ENCODE data around the gene PRDM1. TPM values are rescaled to one million over a fixed set of nuclear protein-coding genes. Genes with fewer than 3 reads are reported as not detected.

Gene PRDM1
- total RNA-seq, 1 experiment from 2014 or later = 2.6 TPM

- peak overlapping the region; percentile 98 for H2AFZ ChIP-seq
Observed at GRCh38 chr6:106084989-106085691, 996 bp upstream of the PRDM1 start.

GRCh38 chr6:106085692-106085983, 498 bp upstream of the PRDM1 start:
- TF ChIP-seq EZH2 (IDR thresholded peaks at IDR 0.05; ENCODE audit: low read depth) = no peak
- TF ChIP-seq, protein P1, sequence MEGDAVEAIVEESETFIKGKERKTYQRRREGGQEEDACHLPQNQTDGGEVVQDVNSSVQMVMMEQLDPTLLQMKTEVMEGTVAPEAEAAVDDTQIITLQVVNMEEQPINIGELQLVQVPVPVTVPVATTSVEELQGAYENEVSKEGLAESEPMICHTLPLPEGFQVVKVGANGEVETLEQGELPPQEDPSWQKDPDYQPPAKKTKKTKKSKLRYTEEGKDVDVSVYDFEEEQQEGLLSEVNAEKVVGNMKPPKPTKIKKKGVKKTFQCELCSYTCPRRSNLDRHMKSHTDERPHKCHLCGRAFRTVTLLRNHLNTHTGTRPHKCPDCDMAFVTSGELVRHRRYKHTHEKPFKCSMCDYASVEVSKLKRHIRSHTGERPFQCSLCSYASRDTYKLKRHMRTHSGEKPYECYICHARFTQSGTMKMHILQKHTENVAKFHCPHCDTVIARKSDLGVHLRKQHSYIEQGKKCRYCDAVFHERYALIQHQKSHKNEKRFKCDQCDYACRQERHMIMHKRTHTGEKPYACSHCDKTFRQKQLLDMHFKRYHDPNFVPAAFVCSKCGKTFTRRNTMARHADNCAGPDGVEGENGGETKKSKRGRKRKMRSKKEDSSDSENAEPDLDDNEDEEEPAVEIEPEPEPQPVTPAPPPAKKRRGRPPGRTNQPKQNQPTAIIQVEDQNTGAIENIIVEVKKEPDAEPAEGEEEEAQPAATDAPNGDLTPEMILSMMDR (conservative IDR thresholded peaks at IDR 0.05) = no peak
- Histone ChIP-seq H3K4me1 (replicated peaks; ENCODE audit: insufficient read depth) (peaks cover 43% of the 10 kb centered on the region), H3F3A (ENCODE audit: insufficient read depth, low read depth) (peaks cover 23% of the 10 kb centered on the region), H3K4me3 (peak overlapping the region; percentile 78), H3K27ac (peak overlapping the region; percentile 87), H3K36me3 (ENCODE audit: low read depth) (no peaks in the 10 kb centered on the region), H4K20me1 (ENCODE audit: insufficient read depth) (no peaks in the 10 kb centered on the region), H3K79me2 (ENCODE audit: low read depth) (peaks cover 10% of the 10 kb centered on the region; the same call in 1 of the 2 replicates), H3K4me2 (peak overlapping the region; percentile 96), H3K9me2 (ENCODE audit: insufficient read depth) (no peaks in the 10 kb centered on the region), H2AFZ (peak overlapping the region; percentile 98), H3K9me3 (ENCODE audit: insufficient read depth, low read depth) (no peaks in the 10 kb centered on the region), H3K27me3 (ENCODE audit: insufficient read depth, low read depth) (no peaks in the 10 kb centered on the region)
- no TSS peak for BruUV-seq (replicated peaks)
- CTCF ChIA-PET = interaction anchor here (0.5 kb wide), 1 partner anchor 306 kb away, joined by 3 read pairs; no protein-coding TSS in a partner anchor
- DNase-seq = no peak
- intact Hi-C loops (cut with micrococcal nuclease; ENCODE audit: unreplicated experiment) = loop anchor here (2.0 to 5.0 kb wide), 4 partner anchors 273 to 603 kb away; no protein-coding TSS in a partner anchor
- POLR2A ChIA-PET (ENCODE audit: unreplicated experiment) = interaction anchor here (0.6 to 0.8 kb wide), 4 partner anchors 34 to 218 kb away, joined by 4 to 18 read pairs (median 5); no protein-coding TSS in a partner anchor

More at GRCh38 chr6:106084989-106085691, 996 bp upstream of the PRDM1 start:
- Histone ChIP-seq H3K79me2 (ENCODE audit: low read depth) (peaks cover 10% of the 10 kb centered on the region; the same call in 1 of the 2 replicates), H3K4me3 (peak overlapping the region; percentile 78), H3K9me3 (ENCODE audit: insufficient read depth, low read depth) (no peaks in the 10 kb centered on the region), H3K4me2 (peak overlapping the region; percentile 96), H3K27ac (peak overlapping the region; percentile 87), H3K27me3 (ENCODE audit: insufficient read depth, low read depth) (no peaks in the 10 kb centered on the region), H4K20me1 (ENCODE audit: insufficient read depth) (no peaks in the 10 kb centered on the region), H3K36me3 (ENCODE audit: low read depth) (no peaks in the 10 kb centered on the region), H3K9me2 (ENCODE audit: insufficient read depth) (no peaks in the 10 kb centered on the region), H3K4me1 (replicated peaks; ENCODE audit: insufficient read depth) (peaks cover 43% of the 10 kb centered on the region), H3F3A (ENCODE audit: insufficient read depth, low read depth) (peaks cover 23% of the 10 kb centered on the region)
- ChIA-PET POLR2A (ENCODE audit: unreplicated experiment) (no interaction called here), CTCF (no interaction called here)
- no TSS peak for BruUV-seq (replicated peaks)
- intact Hi-C loops (cut with micrococcal nuclease; ENCODE audit: unreplicated experiment) = loop anchor here (2.0 to 5.0 kb wide), 4 partner anchors 273 to 603 kb away; no protein-coding TSS in a partner anchor
- DNase-seq = peak in 1 of 2 experiments; percentile 78
- TF ChIP-seq EZH2 (IDR thresholded peaks at IDR 0.05; ENCODE audit: low read depth) = no peak
- TF ChIP-seq, protein P1 (conservative IDR thresholded peaks at IDR 0.05) = no peak

DNA sequence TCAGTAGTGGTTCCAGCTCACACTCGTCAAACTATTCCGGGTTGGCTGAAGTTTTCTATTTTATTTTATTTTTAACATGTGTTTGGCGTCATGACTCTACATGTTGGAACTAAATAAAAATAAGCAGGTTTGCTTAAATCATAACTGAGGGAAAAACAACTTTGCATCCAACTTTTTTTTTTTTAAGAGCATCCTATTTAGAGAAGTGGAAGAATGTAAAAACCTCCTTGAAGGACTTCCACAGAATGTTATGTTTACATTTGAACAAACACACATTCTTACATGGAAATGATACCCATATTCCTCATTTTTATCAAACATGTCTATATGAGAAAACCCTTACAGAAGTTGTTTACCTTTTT, 659 bp downstream of the PRDM1 start:
- no peak for TF ChIP-seq EZH2 (IDR thresholded peaks at IDR 0.05; ENCODE audit: low read depth)
- TF ChIP-seq, protein P1 (conservative IDR thresholded peaks at IDR 0.05) = no peak
- intact Hi-C loops (cut with micrococcal nuclease; ENCODE audit: unreplicated experiment) = loop anchor here (1.0 to 5.0 kb wide), 6 partner anchors 12 to 654 kb away; no protein-coding TSS in a partner anchor
- POLR2A ChIA-PET (ENCODE audit: unreplicated experiment) = no interaction called here
- Histone ChIP-seq H4K20me1 (ENCODE audit: insufficient read depth) (no peaks in the 10 kb centered on the region), H2AFZ (peak overlapping the region; percentile 98), H3K9me2 (ENCODE audit: insufficient read depth) (no peaks in the 10 kb centered on the region), H3K79me2 (ENCODE audit: low read depth) (peaks cover 10% of the 10 kb centered on the region; the same call in 1 of the 2 replicates), H3K4me2 (peak overlapping the region; percentile 96), H3F3A (ENCODE audit: insufficient read depth, low read depth) (peaks cover 23% of the 10 kb centered on the region), H3K4me1 (replicated peaks; ENCODE audit: insufficient read depth) (peaks cover 43% of the 10 kb centered on the region), H3K36me3 (ENCODE audit: low read depth) (no peaks in the 10 kb centered on the region), H3K27me3 (ENCODE audit: insufficient read depth, low read depth) (no peaks in the 10 kb centered on the region), H3K4me3 (peak overlapping the region; percentile 78), H3K27ac (peak overlapping the region; percentile 87), H3K9me3 (ENCODE audit: insufficient read depth, low read depth) (no peaks in the 10 kb centered on the region)
- CTCF ChIA-PET = no interaction called here
- TSS peak; percentile 37 for BruUV-seq (replicated peaks)
- DNase-seq = no peak
